SK-N-SH (cell line): ENCODE data around the gene HCN4. TPM values are rescaled to one million over a fixed set of nuclear protein-coding genes. Genes with fewer than 3 reads are reported as not detected.

ENCODE experiments used
- CTCF ChIA-PET: fragments of 300-600, 350-600 bp; formaldehyde crosslinking; extraction: SDS; loops from one replicate; lab custom pipeline; 2021; lab: Yijun Ruan, JAX
- POLR2A ChIA-PET: fragments of 350-600 bp; sonication (Branson Sonifier 250); formaldehyde crosslinking; extraction: SDS; loops from one replicate; lab custom pipeline; 2020; ENCODE audit warnings: antibody characterized with exemption, inconsistent platforms; lab: Yijun Ruan, JAX
- DNase-seq: peaks from one replicate; pipeline ENCODE4 v3.0.0; 2012
- H2AFZ ChIP-seq: fragments of 200-600 bp; sonication (generic); 2 replicates; pipeline ENCODE4 v1.8.1; 2016; ENCODE audit warnings: antibody characterized with exemption, mild to moderate bottlenecking, low read depth
- H3F3A ChIP-seq: fragments of 200-600 bp; sonication (generic); replicated peaks from 2 replicates; pipeline ENCODE3; 2016; ENCODE audit warnings: antibody characterized with exemption, mild to moderate bottlenecking; ENCODE audit not compliant: insufficient read depth
- H3K27ac ChIP-seq, 2 experiments: fragments of 200-500 bp in 1 of 2; fragments of 200-600 bp in 1 of 2; sonication (Bioruptor generic) in 1 of 2; sonication (generic), shearing (Covaris generic) in 1 of 2; 2 replicates each; pipeline versions ENCODE4 v1.5.1 to v1.6.1; 2014 to 2016; ENCODE audit warnings: low read depth in 2 of 2, inconsistent platforms in 1 of 2, low read length in 1 of 2, mild to moderate bottlenecking in 1 of 2, mixed read lengths in 1 of 2
- H3K27me3 ChIP-seq: fragments of 200-600 bp; sonication (generic), shearing (Covaris generic); 2 replicates; pipeline ENCODE4 v1.6.1; 2016; ENCODE audit warnings: mixed run types; ENCODE audit not compliant: insufficient read depth
- H3K36me3 ChIP-seq, 2 experiments: fragments of 200-500 bp in 1 of 2; fragments of 200-600 bp in 1 of 2; sonication (Bioruptor generic) in 1 of 2; sonication (generic) in 1 of 2; replicated peaks in 1 of 2; 2 replicates each; pipeline versions ENCODE3 to v1.5.1; 2014 to 2016; ENCODE audit warnings: low read length in 1 of 2, mild to moderate bottlenecking in 1 of 2; ENCODE audit not compliant: insufficient read depth in 2 of 2, control insufficient read depth in 1 of 2
- H3K4me1 ChIP-seq, 2 experiments: fragments of 200-500 bp in 1 of 2; fragments of 200-600 bp in 1 of 2; sonication (Bioruptor generic) in 1 of 2; sonication (generic), shearing (Covaris generic) in 1 of 2; 2 replicates each; pipeline versions ENCODE4 v1.5.1 to v1.6.1; 2014 to 2016; ENCODE audit warnings: low read depth in 1 of 2, low read length in 1 of 2, mixed run types in 1 of 2; ENCODE audit not compliant: insufficient read depth in 2 of 2, control insufficient read depth in 1 of 2
- H3K4me2 ChIP-seq: fragments of 200-600 bp; sonication (generic), shearing (Covaris generic); 2 replicates; pipeline ENCODE4 v1.6.1; 2017; ENCODE audit warnings: mixed run types
- H3K4me3 ChIP-seq, 2 experiments: fragments of 200-500 bp in 1 of 2; fragments of 200-600 bp in 1 of 2; sonication (Bioruptor generic) in 1 of 2; sonication (generic), shearing (Covaris generic) in 1 of 2; 2 replicates each; pipeline versions ENCODE4 v1.5.1 to v1.8.1; 2014 to 2016; ENCODE audit warnings: low read depth in 2 of 2, inconsistent platforms in 1 of 2, low read length in 1 of 2, mild to moderate bottlenecking in 1 of 2, mixed read lengths in 1 of 2, moderate library complexity in 1 of 2
- H3K79me2 ChIP-seq: fragments of 200-600 bp; sonication (generic); 2 replicates; pipeline ENCODE4 v1.8.1; 2017; ENCODE audit warnings: mild to moderate bottlenecking; ENCODE audit not compliant: insufficient read depth
- H3K9ac ChIP-seq: fragments of 200-600 bp; sonication (generic); 2 replicates; pipeline ENCODE4 v1.6.1; 2017; ENCODE audit warnings: mixed run types
- H3K9me2 ChIP-seq: fragments of 200-600 bp; sonication (generic); 2 replicates; pipeline ENCODE4 v1.6.1; 2017; ENCODE audit warnings: mixed run types
- H3K9me3 ChIP-seq: fragments of 200-600 bp; sonication (generic); 2 replicates; pipeline ENCODE4 v1.6.1; 2017; ENCODE audit warnings: mixed run types, mild to moderate bottlenecking, moderate library complexity
- H4K20me1 ChIP-seq: fragments of 200-600 bp; sonication (generic); 2 replicates; pipeline ENCODE4 v1.6.1; 2017; ENCODE audit warnings: mild to moderate bottlenecking, mixed run types; ENCODE audit not compliant: insufficient read depth
- FOSL2 ChIP-seq: IDR thresholded peaks from 2 replicates; pipeline ENCODE4 v1.4.0; 2012; ENCODE audit warnings: low read depth, mild to moderate bottlenecking, moderate library complexity, borderline replicate concordance
- IRF3 ChIP-seq: fragments of 150-350 bp; IDR thresholded peaks from 2 replicates; pipeline ENCODE4 v1.6.1; 2016; ENCODE audit warnings: mild to moderate bottlenecking, low read depth, low read length
- MAX ChIP-seq: IDR thresholded peaks from 2 replicates; pipeline ENCODE4 v1.4.0; 2012; ENCODE audit warnings: low read depth
- MEF2A ChIP-seq: IDR thresholded peaks from 2 replicates; pipeline ENCODE4 v1.4.0; 2012; ENCODE audit warnings: low read depth, borderline replicate concordance
- RCOR1 ChIP-seq: fragments of 150-350 bp; IDR thresholded peaks from 2 replicates; pipeline ENCODE4 v1.6.1; 2017; ENCODE audit warnings: antibody characterized with exemption, low read length
- REST ChIP-seq: IDR thresholded peaks from 2 replicates; pipeline ENCODE4 v1.6.1; 2012; ENCODE audit warnings: mild to moderate bottlenecking, low read depth, low read length, moderate library complexity
- TAF1 ChIP-seq: IDR thresholded peaks from 2 replicates; pipeline ENCODE4 v1.6.1; 2012; ENCODE audit warnings: low read depth, mild to moderate bottlenecking, low read length, moderate library complexity, borderline replicate concordance
- TCF12 ChIP-seq: IDR thresholded peaks from 2 replicates; pipeline ENCODE4 v1.4.0; 2012
- TEAD4 ChIP-seq: IDR thresholded peaks from 2 replicates; pipeline ENCODE4 v1.4.0; 2012; ENCODE audit warnings: mild to moderate bottlenecking, borderline replicate concordance; ENCODE audit not compliant: insufficient read depth
- USF2 ChIP-seq: fragments of 150-350 bp; IDR thresholded peaks from 2 replicates; pipeline ENCODE4 v1.6.1; 2017; ENCODE audit warnings: antibody characterized with exemption, low read length, low read depth, borderline replicate concordance
- WGBS: methylation state at CpG from one replicate; pipeline ENCODE4 v1.1.6; 2017; ENCODE audit warnings: low lambda C conversion rate; 5-methylcytosine and 5-hydroxymethylcytosine counted together
- polyA plus RNA-seq, 3 experiments: library from polyadenylated mRNA; depleted of rRNA; stranded (reverse); fragments of >200 nt; gene quantifications; 2 replicates each; pipeline ENCODE4 v1.2.3, GENCODE V29; 2012

Gene HCN4
- polyA plus RNA-seq, 1 of the 3 experiments (the other 2 are of a cell fraction) = not detected

- TF ChIP-seq IRF3 (no peak), TCF12 (no peak), FOSL2 (no peak), REST (no peak)
Measured at GRCh38 chr15:73394782-73395181, 26.0 kb upstream of the HCN4 start (continued).

- Histone ChIP-seq H3K79me2 (no peaks in the 10 kb centered on the region), H3K36me3 (no peaks in the 10 kb centered on the region), H3K9me3 (no peaks in the 10 kb centered on the region), H3K27ac (no peak overlapping the region), H2AFZ (no peak overlapping the region), H3K9me2 (no peaks in the 10 kb centered on the region), H3K9ac (no peak overlapping the region), H3K4me1 (peaks cover 0 to 12% of the 10 kb centered on the region in 2 experiments; a peak in 1 of 4 replicates), H3K4me2 (no peak overlapping the region), H3K27me3 (no peaks in the 10 kb centered on the region), H4K20me1 (no peaks in the 10 kb centered on the region), H3F3A (no peaks in the 10 kb centered on the region), H3K4me3 (no peak overlapping the region)
- DNase-seq = no peak
- POLR2A ChIA-PET = no interaction called here
- CTCF ChIA-PET = no interaction called here
- no peak for TF ChIP-seq TEAD4
- TF ChIP-seq USF2 = no peak
- TF ChIP-seq MEF2A = no peak
- TF ChIP-seq TAF1 = no peak
- TF ChIP-seq MAX = no peak
- no peak for TF ChIP-seq RCOR1
- 48% methylated on average over 2 of the region's 2 CpGs for WGBS
Measured at GRCh38 chr15:73393336-73393735, 24.6 kb upstream of the HCN4 start.
